ENCODE data around the gene C12orf42.

The C12orf42 gene

GRCh38 chr12:103495469-103496456 is at the start of gene C12orf42:
TSS of gene C12orf42 (minus strand) at chr12:103495968. CDS start at chr12:103478426, 17,542 bp downstream.
- peak; percentile 41 for DNase-seq (ENCODE audit: low read depth)

- no peak for DNase-seq (ENCODE audit: low read depth)
Measured at GRCh38 chr12:103542078-103542477, 46.3 kb upstream of the C12orf42 start.

DNA sequence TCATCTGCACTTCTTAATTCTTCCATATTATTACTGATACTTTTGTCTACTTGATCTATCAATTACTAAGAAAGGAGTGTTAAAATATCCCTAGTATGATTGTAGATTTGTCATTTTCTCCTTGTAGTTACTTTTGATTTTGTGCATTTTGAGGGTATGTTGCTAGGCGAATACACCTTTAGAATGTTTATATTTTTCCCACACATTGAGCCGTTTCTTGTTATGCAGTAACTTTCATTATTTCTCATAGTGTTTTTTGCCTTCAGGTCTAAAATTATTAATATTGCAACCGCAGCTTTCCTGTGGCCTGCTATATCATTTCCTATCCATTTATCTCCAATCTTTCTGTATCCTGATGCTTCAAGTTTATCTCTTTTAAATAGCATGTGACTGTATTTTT is 44.6 kb upstream of the C12orf42 start:
- DNase-seq (ENCODE audit: low read depth) = no peak

GRCh38 chr12:103538397-103538796 is 42.6 kb upstream of the C12orf42 start:
- no peak for DNase-seq (ENCODE audit: low read depth)

DNA sequence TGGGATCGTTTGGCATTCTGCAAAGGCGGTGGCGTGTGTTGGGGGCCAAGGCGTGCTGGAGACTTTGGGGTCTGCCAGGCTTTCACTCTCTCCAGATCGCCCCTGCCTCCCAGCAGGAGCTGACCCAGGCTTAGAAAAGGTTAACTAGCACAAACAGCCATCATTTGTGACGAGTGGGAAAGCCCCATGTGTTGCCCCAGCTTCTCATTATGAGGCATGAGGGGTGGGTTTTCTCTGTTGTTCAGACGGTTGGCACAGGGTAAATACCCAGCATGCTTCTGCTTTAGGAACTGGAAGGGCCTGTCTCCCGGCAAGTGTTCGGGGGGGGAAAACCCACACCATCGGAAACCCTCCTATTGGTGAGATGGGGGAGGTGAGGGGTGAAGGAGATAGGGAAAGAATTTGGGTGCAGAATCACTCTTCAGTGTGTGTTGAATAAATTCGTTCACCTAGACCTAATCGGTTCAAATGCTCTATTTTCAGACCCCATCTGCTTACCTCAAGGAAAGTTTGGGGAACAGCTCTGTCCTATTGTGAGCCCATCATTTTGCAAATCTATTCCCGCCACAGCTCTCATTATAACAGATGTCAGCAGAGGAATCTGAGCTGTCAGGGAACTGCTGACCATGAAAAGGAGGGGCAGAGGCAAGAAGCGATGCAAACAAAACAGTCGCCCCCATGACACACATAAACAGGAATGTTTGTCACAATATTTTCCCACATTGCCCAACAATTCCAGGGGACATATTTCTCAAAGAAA is 34.7 kb upstream of the C12orf42 start:
- DNase-seq (ENCODE audit: low read depth) = no peak

DNA sequence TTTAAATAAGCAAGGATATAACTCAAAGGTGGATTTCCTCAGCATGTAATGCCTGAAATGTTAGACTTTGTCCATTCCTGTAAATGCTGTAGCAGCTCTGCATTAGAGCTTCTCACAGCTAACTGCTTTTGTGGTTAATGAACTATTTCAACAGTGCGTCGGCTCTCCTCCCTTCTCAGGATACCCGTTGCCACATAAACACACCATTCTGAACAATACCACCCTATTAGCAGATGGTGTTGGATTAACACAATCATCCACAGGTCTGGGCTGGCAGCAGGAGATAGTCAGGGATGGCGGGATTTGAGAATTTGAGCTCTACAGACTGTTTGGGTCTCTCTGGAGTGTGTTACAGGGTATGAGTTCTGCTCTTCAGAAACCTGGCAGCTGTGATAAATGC is 33.5 kb upstream of the C12orf42 start:
- no peak for DNase-seq (ENCODE audit: low read depth)

GRCh38 chr12:103524238-103524875 is 28.6 kb upstream of the C12orf42 start:
- DNase-seq (ENCODE audit: low read depth) = no peak

DNA sequence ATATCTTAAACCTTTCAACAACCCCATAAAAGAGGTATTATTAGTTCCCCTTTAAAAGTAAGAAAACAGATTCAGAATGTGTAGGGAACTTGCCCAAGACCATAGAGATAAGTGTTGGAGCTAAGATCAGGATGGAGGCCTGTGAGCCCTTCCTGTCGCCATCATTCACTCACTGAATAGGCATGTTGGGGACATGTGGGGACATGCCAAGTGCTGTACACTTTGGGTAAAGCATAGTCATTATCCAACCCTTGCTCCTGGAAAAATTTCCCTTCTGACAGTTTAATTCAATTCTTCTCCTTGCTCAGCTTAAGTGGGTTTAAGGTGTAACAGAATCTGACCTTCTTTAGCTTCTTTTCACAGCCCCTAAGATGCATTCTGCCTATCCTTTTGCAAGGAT is 28.0 kb upstream of the C12orf42 start:
- DNase-seq (ENCODE audit: low read depth) = no peak

- DNase-seq (ENCODE audit: low read depth) = no peak
Measured at GRCh38 chr12:103520686-103521215, 25.0 kb upstream of the C12orf42 start.

DNA sequence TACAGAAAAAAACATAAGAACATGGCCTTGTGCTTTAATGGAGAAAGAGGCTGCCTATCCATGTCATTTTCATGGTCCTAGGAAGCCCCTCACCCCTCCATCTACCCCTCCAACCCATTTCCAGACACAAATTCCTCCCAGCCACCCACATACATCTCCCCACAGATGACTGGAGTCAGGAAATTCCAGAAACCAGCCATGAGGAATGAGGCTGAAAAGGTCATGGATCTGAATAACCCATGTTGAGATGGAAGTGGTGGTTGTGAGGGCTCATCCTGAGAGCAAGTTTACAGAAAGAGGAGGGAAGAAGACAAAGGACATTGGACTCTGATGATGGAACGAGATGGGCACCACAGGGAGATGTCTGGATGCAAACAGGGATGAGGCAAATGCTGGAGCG is 23.9 kb upstream of the C12orf42 start:
- no peak for DNase-seq (ENCODE audit: low read depth)

- no peak for DNase-seq (ENCODE audit: low read depth)
Measured at GRCh38 chr12:103518899-103519298, 23.1 kb upstream of the C12orf42 start.

DNA sequence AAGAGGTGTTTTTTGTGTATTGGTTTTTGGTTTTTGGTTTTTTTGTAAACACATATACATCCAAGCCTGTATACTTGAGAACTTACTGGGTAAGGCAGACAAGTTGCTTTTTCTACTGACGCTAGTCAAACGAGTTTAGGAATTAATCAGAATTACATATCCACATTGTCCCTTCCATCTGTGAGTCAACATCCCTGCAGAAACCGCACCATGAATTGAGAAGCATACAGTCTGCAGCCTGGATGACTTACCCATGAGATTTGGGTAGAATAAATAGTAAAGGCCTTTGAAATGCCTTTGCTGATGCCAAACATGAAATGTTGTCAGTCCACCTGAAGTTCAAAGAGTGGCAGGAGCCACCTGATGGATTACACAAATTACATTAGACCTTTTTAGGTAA is 21.4 kb upstream of the C12orf42 start:
- DNase-seq (ENCODE audit: low read depth) = no peak

DNA sequence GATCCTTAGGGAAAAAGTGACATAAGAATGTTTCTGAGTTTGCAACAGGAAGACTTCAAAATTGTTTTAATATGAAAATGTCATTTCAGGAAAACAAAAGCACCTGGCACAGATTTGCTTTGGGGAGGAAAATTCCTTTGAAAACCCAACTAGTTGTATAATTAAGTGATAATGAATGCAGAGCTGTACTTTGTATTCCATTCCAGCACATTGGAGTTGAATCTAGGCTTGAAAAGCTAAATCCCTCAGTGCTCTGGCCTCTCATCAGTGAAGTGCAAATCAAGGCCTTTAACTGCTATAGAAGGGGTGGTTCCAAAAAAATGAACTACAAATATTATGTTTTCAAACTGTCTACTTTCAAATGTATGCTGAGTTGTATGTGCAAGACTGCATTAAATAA is 19.6 kb upstream of the C12orf42 start:
- no peak for DNase-seq (ENCODE audit: low read depth)

DNA sequence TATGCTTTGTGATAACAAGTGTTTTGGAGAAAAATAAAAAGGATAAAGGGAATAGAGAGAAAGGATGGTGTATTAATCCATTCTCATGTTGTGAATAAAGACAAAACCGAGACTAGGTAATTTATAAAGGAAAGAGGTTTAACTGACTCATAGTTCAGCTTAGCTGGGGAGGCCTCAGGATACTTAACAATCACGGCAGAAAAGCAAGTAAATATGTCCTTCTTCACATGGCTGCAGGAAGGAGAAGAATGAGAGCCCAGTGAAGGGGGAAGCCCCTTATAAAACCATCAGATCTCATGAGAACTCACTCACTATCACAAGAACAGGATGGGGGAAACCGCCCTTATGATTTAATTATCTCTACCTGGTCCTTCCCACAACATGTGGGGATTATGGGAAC is 18.1 kb upstream of the C12orf42 start:
- no peak for DNase-seq (ENCODE audit: low read depth)

DNA sequence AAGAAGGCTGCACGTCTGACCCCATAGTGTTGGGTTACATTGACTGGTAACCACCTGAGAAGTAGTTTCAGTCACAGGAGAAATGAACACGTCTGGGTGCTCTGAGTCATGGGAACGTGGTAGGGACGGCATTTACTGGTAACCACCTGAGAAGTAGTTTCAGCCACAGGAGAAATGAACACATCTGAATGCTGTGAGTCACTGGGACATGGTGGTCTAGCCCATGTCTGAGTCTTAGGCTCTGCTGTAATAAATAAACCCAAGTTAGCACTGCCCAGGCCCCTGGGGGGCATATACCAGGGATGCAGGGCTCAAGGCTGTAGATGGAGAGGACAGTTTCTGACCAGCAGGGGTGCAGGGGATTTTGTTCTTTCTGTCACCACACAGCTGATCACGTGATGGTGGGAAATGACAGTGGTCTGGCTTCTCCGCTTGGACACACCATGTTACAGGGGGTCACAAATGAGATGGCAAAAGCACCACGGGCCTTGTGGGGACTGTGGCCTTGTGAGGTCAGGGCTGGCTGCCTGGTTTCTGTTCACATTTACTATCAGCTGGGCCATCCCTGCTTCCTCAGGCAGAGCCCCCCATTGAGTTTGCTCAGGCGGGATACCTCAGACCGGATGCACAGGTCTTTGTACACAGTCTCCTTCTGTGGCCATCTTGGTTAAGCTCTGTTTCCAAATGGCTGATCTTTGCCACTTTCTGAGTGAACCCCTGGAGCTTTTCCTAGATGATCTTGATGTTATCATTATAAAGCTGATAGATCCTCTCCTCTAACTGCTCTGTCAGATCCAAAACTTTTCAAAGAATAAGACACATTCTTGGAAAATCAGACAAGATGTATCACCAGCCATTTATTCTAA is 9.8 kb upstream of the C12orf42 start:
- DNase-seq (ENCODE audit: low read depth) = no peak

GRCh38 chr12:103504606-103505005 is 8.8 kb upstream of the C12orf42 start:
- no peak for DNase-seq (ENCODE audit: low read depth)

- DNase-seq (ENCODE audit: low read depth) = peak; percentile 29
Measured at GRCh38 chr12:103503546-103504480, 8.0 kb upstream of the C12orf42 start.

GRCh38 chr12:103501447-103501846 is 5.7 kb upstream of the C12orf42 start:
- no peak for DNase-seq (ENCODE audit: low read depth)

GRCh38 chr12:103499571-103499970 is 3.8 kb upstream of the C12orf42 start:
- no peak for DNase-seq (ENCODE audit: low read depth)

- DNase-seq (ENCODE audit: low read depth) = no peak
Measured at GRCh38 chr12:103498990-103499389, 3.2 kb upstream of the C12orf42 start.
